Loucy (cell line): ENCODE data around the gene VASH2.

Experiments used
- CTCF ChIP-seq: fragments of 200-600 bp; sonication (generic); conservative IDR thresholded peaks from 2 replicates; pipeline ENCODE4 v1.5.1; 2014; ENCODE audit warnings: mild to moderate bottlenecking, antibody characterized with exemption, low read length
- EZH2phosphoT487 ChIP-seq: fragments of 200-600 bp; IDR thresholded peaks from 2 replicates; pipeline ENCODE4 v1.6.1; 2018; ENCODE audit warnings: antibody characterized with exemption, mild to moderate bottlenecking, moderate library complexity, borderline replicate concordance

- TF ChIP-seq CTCF (no peak), EZH2phosphoT487 (no peak)
These were observed 4.7 kb upstream of the VASH2 start for GRCh38 chr1:212945463-212946160.
